HEK293 (cell line): ENCODE results near the gene PDLIM7.

ENCODE experiments used
- CTCF ChIA-PET: fragments of 350-600 bp; formaldehyde crosslinking; extraction: SDS; loops from one replicate; lab custom pipeline; 2021; ENCODE audit warnings: antibody characterized with exemption; lab: Yijun Ruan, JAX
- POLR2A ChIA-PET: fragments of 300-600 bp; formaldehyde crosslinking; extraction: SDS; loops from one replicate; lab custom pipeline; 2020; ENCODE audit warnings: antibody characterized with exemption, inconsistent platforms; lab: Yijun Ruan, JAX
- H3K27ac ChIP-seq: fragments of 200-500 bp; sonication (Bioruptor generic); 2 replicates; pipeline ENCODE4 v1.5.1; 2014; ENCODE audit warnings: low read depth, low read length, control low read depth, inconsistent platforms; ENCODE audit errors: extremely low read depth
- H3K36me3 ChIP-seq, 2 experiments: fragments of 200-500 bp in 1 of 2; sonication (Bioruptor generic) in 1 of 2; 1 replicate in 1 of 2; 2 replicates in 1 of 2; pipeline ENCODE4 v1.5.1; 2014 to 2017; ENCODE audit warnings: inconsistent platforms in 2 of 2, low read length in 2 of 2; ENCODE audit not compliant: control insufficient read depth in 2 of 2, insufficient read depth in 1 of 2
- H3K4me1 ChIP-seq: fragments of 200-500 bp; sonication (Bioruptor generic); 2 replicates; pipeline ENCODE4 v1.5.1; 2014; ENCODE audit warnings: mild to moderate bottlenecking, low read length, inconsistent platforms; ENCODE audit not compliant: control insufficient read depth, insufficient read depth
- H3K4me3 ChIP-seq: 2 replicates; pipeline ENCODE4 v1.5.1; 2011; ENCODE audit warnings: low read depth, mild to moderate bottlenecking, control low read depth, low read length, moderate library complexity
- H3K9me3 ChIP-seq: fragments of 200-500 bp; sonication (Bioruptor generic); 2 replicates; pipeline ENCODE4 v1.5.1; 2014; ENCODE audit warnings: low read depth, low read length, inconsistent platforms; ENCODE audit not compliant: control insufficient read depth, insufficient read depth
- EGR2 ChIP-seq: fragments of 450-650 bp; formaldehyde crosslinking; IDR thresholded peaks from 2 replicates; pipeline ENCODE4 v1.5.1; 2016; ENCODE audit warnings: low read depth, missing biosample characterization, missing genetic modification characterization
- KLF1 ChIP-seq: fragments of 450-650 bp; formaldehyde crosslinking; IDR thresholded peaks from 2 replicates; pipeline ENCODE4 v1.5.1; 2016; ENCODE audit warnings: missing biosample characterization, missing genetic modification characterization
- KLF9 ChIP-seq: fragments of 450-650 bp; formaldehyde crosslinking; IDR thresholded peaks from 2 replicates; pipeline ENCODE4 v1.5.1; 2016; ENCODE audit warnings: missing biosample characterization, missing genetic modification characterization, low read depth
- SP2 ChIP-seq: fragments of 450-650 bp; formaldehyde crosslinking; IDR thresholded peaks from 2 replicates; pipeline ENCODE4 v1.5.1; 2016; ENCODE audit warnings: missing biosample characterization, missing genetic modification characterization
- TCF7L2 ChIP-seq: IDR thresholded peaks from 2 replicates; pipeline ENCODE4 v1.6.1; 2011; ENCODE audit warnings: low read depth, mild to moderate bottlenecking, inconsistent platforms, low read length, moderate library complexity, borderline replicate concordance
- ZFHX2 ChIP-seq: fragments of 450-650 bp; formaldehyde crosslinking; conservative IDR thresholded peaks from 2 replicates; pipeline ENCODE4 v1.5.1; 2016; ENCODE audit warnings: missing biosample characterization, missing genetic modification characterization
- ZFP3 ChIP-seq: fragments of 450-650 bp; formaldehyde crosslinking; IDR thresholded peaks from 2 replicates; pipeline ENCODE4 v1.5.1; 2016; ENCODE audit warnings: low read depth, missing biosample characterization, missing genetic modification characterization
- ZNF132 ChIP-seq: fragments of 450-650 bp; formaldehyde crosslinking; IDR thresholded peaks from 2 replicates; pipeline ENCODE4 v1.5.1; 2017; ENCODE audit warnings: missing biosample characterization, missing genetic modification characterization, borderline replicate concordance
- ZNF157 ChIP-seq: fragments of 450-650 bp; formaldehyde crosslinking; IDR thresholded peaks from 2 replicates; pipeline ENCODE4 v1.5.1; 2016; ENCODE audit warnings: missing biosample characterization, missing genetic modification characterization
- ZNF24 ChIP-seq: fragments of 450-650 bp; formaldehyde crosslinking; IDR thresholded peaks from 2 replicates; pipeline ENCODE4 v1.5.1; 2016; ENCODE audit warnings: missing biosample characterization, missing genetic modification characterization
- ZNF366 ChIP-seq: fragments of 450-650 bp; formaldehyde crosslinking; conservative IDR thresholded peaks from 2 replicates; pipeline ENCODE4 v1.5.1; 2016; ENCODE audit warnings: missing biosample characterization, missing genetic modification characterization
- ZNF394 ChIP-seq: fragments of 450-650 bp; formaldehyde crosslinking; IDR thresholded peaks from 2 replicates; pipeline ENCODE4 v1.5.1; 2016; ENCODE audit warnings: missing biosample characterization, missing genetic modification characterization, mild to moderate bottlenecking, moderate library complexity, borderline replicate concordance
- ZNF48 ChIP-seq: fragments of 450-650 bp; formaldehyde crosslinking; IDR thresholded peaks from 2 replicates; pipeline ENCODE4 v1.5.1; 2016; ENCODE audit warnings: missing biosample characterization, missing genetic modification characterization
- ZNF585B ChIP-seq: fragments of 450-650 bp; formaldehyde crosslinking; IDR thresholded peaks from 2 replicates; pipeline ENCODE4 v1.5.1; 2016; ENCODE audit warnings: missing biosample characterization, missing genetic modification characterization
- ZNF747 ChIP-seq: fragments of 450-650 bp; formaldehyde crosslinking; IDR thresholded peaks from 2 replicates; pipeline ENCODE4 v1.5.1; 2016; ENCODE audit warnings: missing biosample characterization, missing genetic modification characterization
- ZSCAN30 ChIP-seq: fragments of 450-650 bp; IDR thresholded peaks from 2 replicates; pipeline ENCODE4 v1.5.1; 2018; ENCODE audit warnings: missing biosample characterization, mild to moderate bottlenecking, missing genetic modification characterization, moderate library complexity
- TF ChIP-seq, protein P1 (sequence below): fragments of 450-650 bp; formaldehyde crosslinking; IDR thresholded peaks from 2 replicates; pipeline ENCODE4 v1.5.1; 2016; ENCODE audit warnings: missing biosample characterization, missing genetic modification characterization
- TF ChIP-seq, protein P2 (sequence below): fragments of 450-650 bp; formaldehyde crosslinking; IDR thresholded peaks from 2 replicates; pipeline ENCODE4; 2016; ENCODE audit warnings: missing biosample characterization, missing genetic modification characterization
- TF ChIP-seq, protein P3 (sequence below): fragments of 450-650 bp; formaldehyde crosslinking; IDR thresholded peaks from 2 replicates; pipeline ENCODE4 v1.5.1; 2016; ENCODE audit warnings: missing biosample characterization, missing genetic modification characterization
- TF ChIP-seq, protein P4 (sequence below): fragments of 450-650 bp; formaldehyde crosslinking; optimal IDR thresholded peaks from 2 replicates; pipeline ENCODE3; 2016; ENCODE audit warnings: missing biosample characterization, mild to moderate bottlenecking, missing genetic modification characterization
- TF ChIP-seq, protein P5 (sequence below): fragments of 450-650 bp; formaldehyde crosslinking; IDR thresholded peaks from 2 replicates; pipeline ENCODE4 v1.5.1; 2016; ENCODE audit warnings: missing biosample characterization, missing genetic modification characterization

PDLIM7 gene

DNA sequence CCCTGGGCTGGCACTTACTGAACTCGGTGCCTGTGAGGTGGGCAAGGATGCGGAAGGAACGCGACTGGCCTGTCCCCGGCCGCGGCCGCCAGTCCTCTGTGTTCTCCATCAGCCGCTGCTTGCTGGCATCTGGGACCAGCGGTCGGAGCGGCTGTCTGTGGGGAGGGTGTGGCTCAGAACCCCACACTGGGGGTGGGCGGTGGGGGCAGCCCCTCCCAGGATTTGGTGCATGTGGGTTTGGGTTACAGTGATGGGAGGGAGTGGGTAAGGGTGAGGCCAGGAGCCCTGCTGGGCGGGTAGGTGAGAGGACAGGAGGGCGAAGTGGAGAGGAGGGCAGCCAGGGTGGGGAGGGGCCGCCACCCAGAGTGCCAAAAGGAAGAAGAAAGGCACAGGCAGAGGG is 6.4 kb downstream of the PDLIM7 start (continued):
- TF ChIP-seq, protein P1, sequence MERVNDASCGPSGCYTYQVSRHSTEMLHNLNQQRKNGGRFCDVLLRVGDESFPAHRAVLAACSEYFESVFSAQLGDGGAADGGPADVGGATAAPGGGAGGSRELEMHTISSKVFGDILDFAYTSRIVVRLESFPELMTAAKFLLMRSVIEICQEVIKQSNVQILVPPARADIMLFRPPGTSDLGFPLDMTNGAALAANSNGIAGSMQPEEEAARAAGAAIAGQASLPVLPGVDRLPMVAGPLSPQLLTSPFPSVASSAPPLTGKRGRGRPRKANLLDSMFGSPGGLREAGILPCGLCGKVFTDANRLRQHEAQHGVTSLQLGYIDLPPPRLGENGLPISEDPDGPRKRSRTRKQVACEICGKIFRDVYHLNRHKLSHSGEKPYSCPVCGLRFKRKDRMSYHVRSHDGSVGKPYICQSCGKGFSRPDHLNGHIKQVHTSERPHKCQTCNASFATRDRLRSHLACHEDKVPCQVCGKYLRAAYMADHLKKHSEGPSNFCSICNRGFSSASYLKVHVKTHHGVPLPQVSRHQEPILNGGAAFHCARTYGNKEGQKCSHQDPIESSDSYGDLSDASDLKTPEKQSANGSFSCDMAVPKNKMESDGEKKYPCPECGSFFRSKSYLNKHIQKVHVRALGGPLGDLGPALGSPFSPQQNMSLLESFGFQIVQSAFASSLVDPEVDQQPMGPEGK, result peak; percentile 47; the same call in 1 of the 2 replicates
- TF ChIP-seq, protein P2, sequence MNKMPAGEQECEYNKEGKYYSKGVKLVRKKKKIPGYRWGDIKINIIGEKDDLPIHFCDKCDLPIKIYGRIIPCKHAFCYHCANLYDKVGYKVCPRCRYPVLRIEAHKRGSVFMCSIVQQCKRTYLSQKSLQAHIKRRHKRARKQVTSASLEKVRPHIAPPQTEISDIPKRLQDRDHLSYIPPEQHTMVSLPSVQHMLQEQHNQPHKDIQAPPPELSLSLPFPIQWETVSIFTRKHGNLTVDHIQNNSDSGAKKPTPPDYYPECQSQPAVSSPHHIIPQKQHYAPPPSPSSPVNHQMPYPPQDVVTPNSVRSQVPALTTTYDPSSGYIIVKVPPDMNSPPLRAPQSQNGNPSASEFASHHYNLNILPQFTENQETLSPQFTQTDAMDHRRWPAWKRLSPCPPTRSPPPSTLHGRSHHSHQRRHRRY, result no peak
- TF ChIP-seq KLF1 (tag by site-specific recombination), result peak; percentile 99
- TF ChIP-seq ZFHX2 (tag by site-specific recombination), result peak; percentile 58
- TF ChIP-seq, protein P3, sequence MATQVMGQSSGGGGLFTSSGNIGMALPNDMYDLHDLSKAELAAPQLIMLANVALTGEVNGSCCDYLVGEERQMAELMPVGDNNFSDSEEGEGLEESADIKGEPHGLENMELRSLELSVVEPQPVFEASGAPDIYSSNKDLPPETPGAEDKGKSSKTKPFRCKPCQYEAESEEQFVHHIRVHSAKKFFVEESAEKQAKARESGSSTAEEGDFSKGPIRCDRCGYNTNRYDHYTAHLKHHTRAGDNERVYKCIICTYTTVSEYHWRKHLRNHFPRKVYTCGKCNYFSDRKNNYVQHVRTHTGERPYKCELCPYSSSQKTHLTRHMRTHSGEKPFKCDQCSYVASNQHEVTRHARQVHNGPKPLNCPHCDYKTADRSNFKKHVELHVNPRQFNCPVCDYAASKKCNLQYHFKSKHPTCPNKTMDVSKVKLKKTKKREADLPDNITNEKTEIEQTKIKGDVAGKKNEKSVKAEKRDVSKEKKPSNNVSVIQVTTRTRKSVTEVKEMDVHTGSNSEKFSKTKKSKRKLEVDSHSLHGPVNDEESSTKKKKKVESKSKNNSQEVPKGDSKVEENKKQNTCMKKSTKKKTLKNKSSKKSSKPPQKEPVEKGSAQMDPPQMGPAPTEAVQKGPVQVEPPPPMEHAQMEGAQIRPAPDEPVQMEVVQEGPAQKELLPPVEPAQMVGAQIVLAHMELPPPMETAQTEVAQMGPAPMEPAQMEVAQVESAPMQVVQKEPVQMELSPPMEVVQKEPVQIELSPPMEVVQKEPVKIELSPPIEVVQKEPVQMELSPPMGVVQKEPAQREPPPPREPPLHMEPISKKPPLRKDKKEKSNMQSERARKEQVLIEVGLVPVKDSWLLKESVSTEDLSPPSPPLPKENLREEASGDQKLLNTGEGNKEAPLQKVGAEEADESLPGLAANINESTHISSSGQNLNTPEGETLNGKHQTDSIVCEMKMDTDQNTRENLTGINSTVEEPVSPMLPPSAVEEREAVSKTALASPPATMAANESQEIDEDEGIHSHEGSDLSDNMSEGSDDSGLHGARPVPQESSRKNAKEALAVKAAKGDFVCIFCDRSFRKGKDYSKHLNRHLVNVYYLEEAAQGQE, result no peak
- no peak for TF ChIP-seq ZNF24 (tag by site-specific recombination)
- TF ChIP-seq ZNF132 (tag by site-specific recombination), result no peak
- TF ChIP-seq, all 188 proteins: peak for 7

DNA sequence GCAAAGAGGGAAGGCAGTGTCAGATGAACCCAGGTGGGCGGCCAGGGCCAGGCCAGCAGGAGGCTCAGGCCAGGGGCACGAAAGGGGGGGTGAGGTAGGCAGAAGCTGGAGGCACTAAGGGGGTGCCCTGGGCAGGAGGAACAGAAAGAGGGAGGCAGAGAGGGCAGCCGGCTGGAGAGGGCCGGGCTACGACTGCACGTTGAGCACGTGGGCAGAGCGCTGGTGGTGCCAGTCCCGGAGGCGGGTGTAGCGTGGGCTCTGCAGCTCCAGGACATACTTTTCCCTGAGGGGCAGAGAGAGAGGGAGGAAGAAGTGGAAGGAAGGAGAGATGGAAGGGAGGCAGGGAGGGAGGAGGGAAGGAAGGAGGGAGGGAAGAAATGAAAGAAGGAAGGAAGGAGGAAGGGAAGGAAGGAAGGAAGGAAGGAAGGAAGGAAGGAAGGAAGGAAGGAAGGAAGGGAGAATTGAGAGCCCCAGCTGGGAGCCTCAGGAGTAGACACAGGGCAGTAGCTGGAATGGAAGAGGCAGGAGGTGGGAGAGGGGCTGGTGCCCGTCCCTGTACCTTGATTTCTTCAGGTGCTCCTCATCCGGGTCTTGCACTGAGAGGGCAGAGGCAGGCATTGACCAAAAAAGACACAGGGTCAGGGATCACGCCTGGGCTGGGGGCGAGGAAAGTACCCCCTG is 7.0 kb downstream of the PDLIM7 start:
- peaks cover 16 to 76% of the 10 kb centered on the region in 2 experiments; a peak in 2 of 3 replicates for H3K36me3 ChIP-seq
- TF ChIP-seq ZNF366, result peak; percentile 98
- peak; percentile 95 for TF ChIP-seq EGR2
- TF ChIP-seq, protein P4, sequence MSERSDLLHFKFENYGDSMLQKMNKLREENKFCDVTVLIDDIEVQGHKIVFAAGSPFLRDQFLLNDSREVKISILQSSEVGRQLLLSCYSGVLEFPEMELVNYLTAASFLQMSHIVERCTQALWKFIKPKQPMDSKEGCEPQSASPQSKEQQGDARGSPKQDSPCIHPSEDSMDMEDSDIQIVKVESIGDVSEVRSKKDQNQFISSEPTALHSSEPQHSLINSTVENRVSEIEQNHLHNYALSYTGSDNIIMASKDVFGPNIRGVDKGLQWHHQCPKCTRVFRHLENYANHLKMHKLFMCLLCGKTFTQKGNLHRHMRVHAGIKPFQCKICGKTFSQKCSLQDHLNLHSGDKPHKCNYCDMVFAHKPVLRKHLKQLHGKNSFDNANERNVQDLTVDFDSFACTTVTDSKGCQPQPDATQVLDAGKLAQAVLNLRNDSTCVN, result no peak
- TF ChIP-seq ZSCAN30, result no peak
- no peak for TF ChIP-seq TCF7L2
- no peak for TF ChIP-seq ZNF157
- peak; percentile 92 for TF ChIP-seq ZFHX2 (tag by site-specific recombination)
- CTCF ChIA-PET, result interaction anchor here (0.7 to 3.3 kb wide), 5 partner anchors 9 to 35 kb away, joined by 4 to 20 read pairs (median 7); no protein-coding TSS in a partner anchor
- peaks cover 11% of the 10 kb centered on the region for H3K4me1 ChIP-seq
- no peak overlapping the region for H3K4me3 ChIP-seq
- no peak overlapping the region for H3K27ac ChIP-seq
- POLR2A ChIA-PET, result interaction anchor here (0.6 kb wide), 1 partner anchor 206 kb away, joined by 5 read pairs; no protein-coding TSS in a partner anchor
- H3K9me3 ChIP-seq, result no peaks in the 10 kb centered on the region

DNA sequence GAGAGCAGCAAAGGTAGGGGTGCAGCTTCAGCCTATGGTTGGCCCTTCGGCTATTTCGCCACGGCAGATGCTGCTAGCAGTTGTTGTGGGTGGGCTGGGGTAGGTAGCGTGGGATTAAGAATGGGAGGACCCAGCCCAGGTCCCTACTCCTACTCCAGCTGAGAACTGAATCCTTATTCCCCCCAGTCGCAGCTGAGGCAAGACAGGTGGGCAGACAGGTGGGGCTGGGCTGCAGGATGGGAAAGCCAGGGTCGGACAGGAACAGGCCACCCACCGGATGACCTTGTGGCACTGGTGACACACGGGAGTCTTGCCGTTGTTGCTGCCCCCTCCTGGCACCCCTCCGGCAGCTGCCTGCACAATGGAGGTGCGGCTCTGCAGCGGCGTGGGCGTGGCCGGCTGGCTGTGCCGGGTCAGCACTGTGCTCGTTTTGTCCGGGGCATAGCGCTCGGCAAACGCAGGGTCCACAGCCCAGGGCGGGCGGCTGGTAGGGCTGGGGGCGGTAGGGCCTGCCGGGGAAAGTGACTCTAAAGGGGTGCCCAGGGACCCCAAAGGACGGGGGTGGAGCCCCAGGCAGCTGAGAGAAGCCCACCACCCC is 8.2 kb downstream of the PDLIM7 start:
- ChIA-PET CTCF (interaction anchor here (1.0 to 3.3 kb wide), 5 partner anchors 11 to 31 kb away, joined by 3 to 20 read pairs (median 5); no protein-coding TSS in a partner anchor), POLR2A (interaction anchor here (0.5 to 1.6 kb wide), 4 partner anchors 7 to 28 kb away, joined by 3 to 5 read pairs (median 3); partner anchors contain the start of gene PDLIM7)
- peaks cover 16 to 79% of the 10 kb centered on the region in 2 experiments; a peak in 2 of 3 replicates for H3K36me3 ChIP-seq
- no peak overlapping the region for H3K27ac ChIP-seq
- no peaks in the 10 kb centered on the region; the same call in 1 of the 2 replicates for H3K4me1 ChIP-seq
- H3K9me3 ChIP-seq, result no peaks in the 10 kb centered on the region
- H3K4me3 ChIP-seq, result no peak overlapping the region
- TF ChIP-seq ZNF585B (no peak), ZNF48 (no peak), KLF9 (tag by site-specific recombination) (peak; percentile 54), ZFHX2 (tag by site-specific recombination) (peak; percentile 57), EGR2 (peak; percentile 69), SP2 (no peak), ZNF394 (tag by site-specific recombination) (no peak), ZFP3 (tag by site-specific recombination) (no peak), ZNF747 (tag by site-specific recombination) (no peak)
- TF ChIP-seq, protein P5, sequence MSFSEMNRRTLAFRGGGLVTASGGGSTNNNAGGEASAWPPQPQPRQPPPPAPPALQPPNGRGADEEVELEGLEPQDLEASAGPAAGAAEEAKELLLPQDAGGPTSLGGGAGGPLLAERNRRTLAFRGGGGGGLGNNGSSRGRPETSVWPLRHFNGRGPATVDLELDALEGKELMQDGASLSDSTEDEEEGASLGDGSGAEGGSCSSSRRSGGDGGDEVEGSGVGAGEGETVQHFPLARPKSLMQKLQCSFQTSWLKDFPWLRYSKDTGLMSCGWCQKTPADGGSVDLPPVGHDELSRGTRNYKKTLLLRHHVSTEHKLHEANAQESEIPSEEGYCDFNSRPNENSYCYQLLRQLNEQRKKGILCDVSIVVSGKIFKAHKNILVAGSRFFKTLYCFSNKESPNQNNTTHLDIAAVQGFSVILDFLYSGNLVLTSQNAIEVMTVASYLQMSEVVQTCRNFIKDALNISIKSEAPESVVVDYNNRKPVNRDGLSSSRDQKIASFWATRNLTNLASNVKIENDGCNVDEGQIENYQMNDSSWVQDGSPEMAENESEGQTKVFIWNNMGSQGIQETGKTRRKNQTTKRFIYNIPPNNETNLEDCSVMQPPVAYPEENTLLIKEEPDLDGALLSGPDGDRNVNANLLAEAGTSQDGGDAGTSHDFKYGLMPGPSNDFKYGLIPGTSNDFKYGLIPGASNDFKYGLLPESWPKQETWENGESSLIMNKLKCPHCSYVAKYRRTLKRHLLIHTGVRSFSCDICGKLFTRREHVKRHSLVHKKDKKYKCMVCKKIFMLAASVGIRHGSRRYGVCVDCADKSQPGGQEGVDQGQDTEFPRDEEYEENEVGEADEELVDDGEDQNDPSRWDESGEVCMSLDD, result no peak
